Measurements from ENCODE around the gene IRF9. TPM values are rescaled to one million over a fixed set of nuclear protein-coding genes. Genes with fewer than 3 reads are reported as not detected.

Gene IRF9
- total and polyA plus RNA-seq, 2 of the 13 experiments (the other 11 are each of a cell fraction or from before 2014, with no cell fraction given), result 14.9 to 49.7 TPM

DNA sequence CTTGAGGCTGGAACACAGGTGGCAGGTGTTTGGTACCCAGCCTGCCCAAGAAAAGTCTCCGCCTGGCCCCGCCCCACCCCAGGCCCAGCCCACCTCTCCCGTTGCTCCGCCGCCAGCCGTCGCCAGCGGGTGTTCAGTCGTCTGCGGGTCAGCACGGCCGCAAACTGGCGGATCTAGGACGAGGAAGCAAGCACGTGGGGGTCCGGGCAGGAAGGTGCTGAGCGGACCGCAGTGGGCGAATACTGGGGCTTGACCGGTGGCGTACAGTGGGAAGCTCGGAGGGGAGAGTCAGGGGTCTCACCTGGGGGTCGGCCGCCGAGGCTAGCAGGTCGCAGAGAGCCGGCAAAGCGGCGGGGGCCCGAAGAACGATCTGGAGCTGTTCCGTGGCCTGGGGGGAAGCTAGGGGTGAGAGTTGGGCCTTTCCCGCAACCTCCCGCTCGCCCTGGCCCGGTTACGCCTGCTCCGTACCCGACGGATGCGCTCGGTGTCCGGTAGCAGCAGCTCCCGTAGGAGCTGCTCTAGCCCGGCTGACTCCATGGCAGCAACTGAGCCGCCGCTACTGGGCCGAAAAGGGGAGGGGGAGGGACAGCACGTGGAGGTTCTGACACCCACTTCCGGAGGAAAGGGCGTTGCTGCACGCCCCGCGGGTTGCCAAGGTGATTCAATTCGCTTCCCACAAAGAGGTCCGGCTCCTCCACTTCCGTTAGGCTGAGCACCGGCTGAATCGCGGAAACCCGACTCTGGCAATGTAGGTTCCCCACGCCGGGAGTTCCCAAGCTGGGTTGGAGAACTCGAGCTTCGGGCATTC is 27.4 kb downstream of the IRF9 start, which contains the start of gene IPO4 (continued):
- TF ChIP-seq, protein P1, sequence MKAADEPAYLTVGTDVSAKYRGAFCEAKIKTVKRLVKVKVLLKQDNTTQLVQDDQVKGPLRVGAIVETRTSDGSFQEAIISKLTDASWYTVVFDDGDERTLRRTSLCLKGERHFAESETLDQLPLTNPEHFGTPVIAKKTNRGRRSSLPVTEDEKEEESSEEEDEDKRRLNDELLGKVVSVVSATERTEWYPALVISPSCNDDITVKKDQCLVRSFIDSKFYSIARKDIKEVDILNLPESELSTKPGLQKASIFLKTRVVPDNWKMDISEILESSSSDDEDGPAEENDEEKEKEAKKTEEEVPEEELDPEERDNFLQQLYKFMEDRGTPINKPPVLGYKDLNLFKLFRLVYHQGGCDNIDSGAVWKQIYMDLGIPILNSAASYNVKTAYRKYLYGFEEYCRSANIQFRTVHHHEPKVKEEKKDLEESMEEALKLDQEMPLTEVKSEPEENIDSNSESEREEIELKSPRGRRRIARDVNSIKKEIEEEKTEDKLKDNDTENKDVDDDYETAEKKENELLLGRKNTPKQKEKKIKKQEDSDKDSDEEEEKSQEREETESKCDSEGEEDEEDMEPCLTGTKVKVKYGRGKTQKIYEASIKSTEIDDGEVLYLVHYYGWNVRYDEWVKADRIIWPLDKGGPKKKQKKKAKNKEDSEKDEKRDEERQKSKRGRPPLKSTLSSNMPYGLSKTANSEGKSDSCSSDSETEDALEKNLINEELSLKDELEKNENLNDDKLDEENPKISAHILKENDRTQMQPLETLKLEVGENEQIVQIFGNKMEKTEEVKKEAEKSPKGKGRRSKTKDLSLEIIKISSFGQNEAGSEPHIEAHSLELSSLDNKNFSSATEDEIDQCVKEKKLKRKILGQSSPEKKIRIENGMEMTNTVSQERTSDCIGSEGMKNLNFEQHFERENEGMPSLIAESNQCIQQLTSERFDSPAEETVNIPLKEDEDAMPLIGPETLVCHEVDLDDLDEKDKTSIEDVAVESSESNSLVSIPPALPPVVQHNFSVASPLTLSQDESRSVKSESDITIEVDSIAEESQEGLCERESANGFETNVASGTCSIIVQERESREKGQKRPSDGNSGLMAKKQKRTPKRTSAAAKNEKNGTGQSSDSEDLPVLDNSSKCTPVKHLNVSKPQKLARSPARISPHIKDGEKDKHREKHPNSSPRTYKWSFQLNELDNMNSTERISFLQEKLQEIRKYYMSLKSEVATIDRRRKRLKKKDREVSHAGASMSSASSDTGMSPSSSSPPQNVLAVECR (CRISPR knock-in tag; IDR thresholded peaks at IDR 0.05; ENCODE audit: borderline replicate concordance), result peak; percentile 100
- TF ChIP-seq ZNF788 (CRISPR knock-in tag; IDR thresholded peaks at IDR 0.05; ENCODE audit: borderline replicate concordance) (peak; percentile 100), BCL6 (CRISPR knock-in tag; IDR thresholded peaks at IDR 0.05) (peak; percentile 83), SMARCC2 (IDR thresholded peaks at IDR 0.05) (no peak; the same call in 1 of the 2 replicates), SMAD1 (CRISPR knock-in tag; IDR thresholded peaks at IDR 0.05; ENCODE audit: borderline replicate concordance, low read depth) (peak; percentile 99), ZFAT (CRISPR knock-in tag; conservative IDR thresholded peaks at IDR 0.05) (no peak), MAZ (IDR thresholded peaks at IDR 0.05; ENCODE audit: borderline replicate concordance, low read depth, low read length) (peak; percentile 97), MAZ (CRISPR knock-in tag; IDR thresholded peaks at IDR 0.05; ENCODE audit: low read depth) (peak; percentile 100), HOXA5 (CRISPR knock-in tag; IDR thresholded peaks at IDR 0.05) (peak; percentile 99), ZNF619 (CRISPR knock-in tag; IDR thresholded peaks at IDR 0.05) (peak; percentile 98; the same call in 1 of the 2 replicates), FOXK2 (IDR thresholded peaks at IDR 0.05) (peak; percentile 91), GZF1 (CRISPR knock-in tag; IDR thresholded peaks at IDR 0.05) (no peak; the same call in 1 of the 2 replicates), FOXM1 (CRISPR knock-in tag; IDR thresholded peaks at IDR 0.05) (no peak), ZNF878 (CRISPR knock-in tag; IDR thresholded peaks at IDR 0.05) (no peak), RFX1 (IDR thresholded peaks at IDR 0.05) (peak; percentile 99), ZBTB20 (CRISPR knock-in tag; IDR thresholded peaks at IDR 0.05; ENCODE audit: borderline replicate concordance, low read depth) (peak; percentile 83; the same call in 1 of the 2 replicates), KDM1A (CRISPR knock-in tag; IDR thresholded peaks at IDR 0.05) (peak; percentile 65; the same call in 1 of the 2 replicates), JDP2 (CRISPR knock-in tag; IDR thresholded peaks at IDR 0.05; ENCODE audit: borderline replicate concordance) (no peak), ZFP1 (CRISPR knock-in tag; IDR thresholded peaks at IDR 0.05) (peak; percentile 98), ZNF652 (CRISPR knock-in tag; IDR thresholded peaks at IDR 0.05; ENCODE audit: borderline replicate concordance, low read depth) (peak; percentile 76), SMAD9 (CRISPR knock-in tag; IDR thresholded peaks at IDR 0.05) (peak; percentile 95)
- TF ChIP-seq, protein P2, sequence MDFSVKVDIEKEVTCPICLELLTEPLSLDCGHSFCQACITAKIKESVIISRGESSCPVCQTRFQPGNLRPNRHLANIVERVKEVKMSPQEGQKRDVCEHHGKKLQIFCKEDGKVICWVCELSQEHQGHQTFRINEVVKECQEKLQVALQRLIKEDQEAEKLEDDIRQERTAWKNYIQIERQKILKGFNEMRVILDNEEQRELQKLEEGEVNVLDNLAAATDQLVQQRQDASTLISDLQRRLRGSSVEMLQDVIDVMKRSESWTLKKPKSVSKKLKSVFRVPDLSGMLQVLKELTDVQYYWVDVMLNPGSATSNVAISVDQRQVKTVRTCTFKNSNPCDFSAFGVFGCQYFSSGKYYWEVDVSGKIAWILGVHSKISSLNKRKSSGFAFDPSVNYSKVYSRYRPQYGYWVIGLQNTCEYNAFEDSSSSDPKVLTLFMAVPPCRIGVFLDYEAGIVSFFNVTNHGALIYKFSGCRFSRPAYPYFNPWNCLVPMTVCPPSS (IDR thresholded peaks at IDR 0.05), result no peak
- TF ChIP-seq, protein P3, sequence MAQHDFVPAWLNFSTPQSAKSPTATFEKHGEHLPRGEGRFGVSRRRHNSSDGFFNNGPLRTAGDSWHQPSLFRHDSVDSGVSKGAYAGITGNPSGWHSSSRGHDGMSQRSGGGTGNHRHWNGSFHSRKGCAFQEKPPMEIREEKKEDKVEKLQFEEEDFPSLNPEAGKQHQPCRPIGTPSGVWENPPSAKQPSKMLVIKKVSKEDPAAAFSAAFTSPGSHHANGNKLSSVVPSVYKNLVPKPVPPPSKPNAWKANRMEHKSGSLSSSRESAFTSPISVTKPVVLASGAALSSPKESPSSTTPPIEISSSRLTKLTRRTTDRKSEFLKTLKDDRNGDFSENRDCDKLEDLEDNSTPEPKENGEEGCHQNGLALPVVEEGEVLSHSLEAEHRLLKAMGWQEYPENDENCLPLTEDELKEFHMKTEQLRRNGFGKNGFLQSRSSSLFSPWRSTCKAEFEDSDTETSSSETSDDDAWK (CRISPR knock-in tag; IDR thresholded peaks at IDR 0.05), result no peak

All from HepG2 (cell line).